Memory B cell (primary cell): Measurements from ENCODE around the gene SOX30.

Experiments
- ATAC-seq: fragments of 150-1000 bp; cut with Tn5 transposase; 2 replicates; pipeline ENCODE4 v1.10.0; 2021; ENCODE audit warnings: low read depth, mild to moderate bottlenecking, moderate library complexity
- DNase-seq, 2 donors: peaks; one replicate each; pipeline ENCODE4 v3.0.0; 2022; ENCODE audit warnings: low spot score in 2 of 2
- H3K27ac Mint-ChIP-seq: one replicate; pipeline ENCODE4 v1.8.0; 2022; ENCODE audit warnings: mild to moderate bottlenecking, moderate library complexity, mixed read lengths
- H3K27me3 Mint-ChIP-seq: one replicate; pipeline ENCODE4 v1.8.0; 2022; ENCODE audit warnings: mixed read lengths
- H3K36me3 Mint-ChIP-seq: one replicate; pipeline ENCODE4 v1.8.0; 2022; ENCODE audit warnings: mild to moderate bottlenecking, mixed read lengths
- H3K4me1 Mint-ChIP-seq: one replicate; pipeline ENCODE4 v1.8.0; 2022; ENCODE audit warnings: mixed read lengths
- H3K4me3 Mint-ChIP-seq: one replicate; pipeline ENCODE4 v1.8.0; 2022; ENCODE audit warnings: mild to moderate bottlenecking, moderate library complexity, mixed read lengths
- H3K9me3 Mint-ChIP-seq: one replicate; pipeline ENCODE4 v1.8.0; 2022; ENCODE audit warnings: mixed read lengths

Gene SOX30

DNA sequence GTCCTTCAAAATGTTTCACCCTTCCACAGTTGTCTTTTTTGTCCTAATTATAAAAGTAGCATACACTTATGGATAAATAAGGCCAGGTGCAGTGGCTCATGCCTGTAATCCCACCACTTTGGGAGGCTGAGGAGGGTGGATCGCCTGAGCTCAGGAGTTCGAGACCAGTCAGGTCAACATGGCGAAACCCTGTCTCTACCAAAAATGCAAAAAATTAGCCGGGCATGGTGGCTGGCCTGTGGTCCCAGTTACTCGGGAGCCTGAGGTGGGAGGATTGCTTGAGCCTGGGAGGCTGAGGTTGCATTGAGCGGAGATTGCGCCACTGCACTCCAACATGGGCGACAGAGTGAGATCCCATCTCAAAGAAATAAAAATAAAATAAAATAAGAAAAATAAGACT is 20.7 kb upstream of the SOX30 start:
- DNase-seq, result no peak
- Mint-ChIP-seq H3K4me3 (no peak overlapping the region), H3K27me3 (no peaks in the 10 kb centered on the region), H3K27ac (no peak overlapping the region), H3K4me1 (peaks cover 20% of the 10 kb centered on the region), H3K36me3 (no peaks in the 10 kb centered on the region), H3K9me3 (no peaks in the 10 kb centered on the region)
- ATAC-seq, result no peak

DNA sequence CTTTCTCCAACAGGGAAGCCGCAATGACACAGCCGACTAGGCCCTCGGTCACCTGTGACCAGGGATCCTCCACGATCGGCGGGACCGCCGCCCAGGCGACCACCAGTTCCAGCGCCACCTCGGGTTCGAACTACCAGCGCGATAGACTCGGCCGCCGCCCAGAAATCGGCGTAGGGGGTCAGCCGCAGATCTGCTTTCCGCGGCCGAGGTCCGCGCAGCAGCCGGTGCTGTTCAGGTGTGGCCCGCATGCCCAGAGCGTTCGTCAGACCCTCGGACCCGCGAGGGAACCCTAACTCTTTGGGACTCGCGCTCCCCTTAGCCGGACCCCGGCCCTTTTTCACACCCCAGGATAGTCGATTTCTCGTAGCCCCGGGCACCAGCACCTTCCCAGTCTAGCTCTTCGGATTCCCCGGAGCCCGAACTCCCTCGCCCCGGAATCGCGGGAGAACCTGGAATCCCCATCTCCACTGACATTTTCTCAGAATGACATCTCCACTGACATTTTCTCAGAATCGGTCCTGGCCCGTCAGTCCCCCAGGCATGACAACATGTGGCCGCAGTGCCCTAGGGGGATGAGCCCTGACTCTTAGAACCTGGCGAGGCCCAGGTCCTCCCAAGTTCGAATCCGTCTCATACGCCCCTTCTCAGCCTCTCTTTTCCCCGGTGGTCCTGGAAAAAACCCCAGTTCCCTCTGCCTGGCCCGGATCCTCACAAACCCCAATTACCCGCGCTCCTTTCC is 19.5 kb upstream of the SOX30 start:
- Mint-ChIP-seq H3K4me1 (peaks cover 20% of the 10 kb centered on the region), H3K27ac (peak overlapping the region; percentile 84), H3K9me3 (no peaks in the 10 kb centered on the region), H3K4me3 (peak overlapping the region; percentile 98), H3K27me3 (no peaks in the 10 kb centered on the region), H3K36me3 (no peaks in the 10 kb centered on the region)
- ATAC-seq, result no peak
- peak in 1 of 2 donors; percentile 32 for DNase-seq

DNA sequence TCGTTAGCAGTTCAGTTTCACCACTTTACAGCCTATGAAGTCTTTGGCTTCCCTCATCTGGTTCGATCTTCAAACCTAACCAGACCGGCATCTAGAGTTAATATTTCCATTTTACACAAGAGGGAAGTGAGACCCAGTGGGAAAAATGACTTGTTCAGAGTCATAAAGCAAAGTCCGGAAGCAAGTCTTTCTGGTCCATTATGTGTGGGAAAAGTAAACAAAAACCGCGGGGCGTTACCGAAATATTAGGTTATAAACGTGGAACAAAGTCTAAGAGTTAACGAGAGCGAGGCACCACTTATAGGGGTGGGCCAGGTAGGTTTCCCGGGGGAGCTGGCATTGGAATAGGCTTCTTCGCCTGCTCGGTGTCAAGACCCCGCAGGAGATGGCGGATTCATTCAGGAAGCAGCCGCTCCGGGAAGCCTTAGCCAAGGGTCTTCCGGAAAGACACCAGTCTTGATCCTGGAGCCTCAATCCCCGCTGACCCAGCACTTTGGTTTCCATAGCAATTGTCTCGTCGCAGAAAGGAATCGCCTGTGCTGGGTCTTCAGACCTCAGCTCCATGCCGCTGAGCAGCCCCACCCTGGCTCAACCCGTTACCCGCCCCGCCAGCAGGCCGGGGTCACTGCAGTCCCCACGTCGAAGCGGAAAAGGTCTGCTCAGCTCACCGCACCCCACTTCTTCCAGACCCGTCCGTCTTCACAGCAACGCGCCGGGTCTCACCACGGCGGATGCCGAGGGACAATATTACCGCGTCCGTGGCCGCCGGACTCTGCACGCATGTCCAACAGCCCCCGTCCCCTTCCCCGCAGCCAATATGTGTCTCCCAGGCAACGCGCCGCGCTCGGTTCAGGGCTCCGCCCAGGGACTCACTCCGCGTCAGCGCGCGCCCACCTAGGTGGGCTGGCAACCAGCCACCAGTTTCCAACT is 18.7 kb upstream of the SOX30 start, which contains the start of gene C5orf52:
C5orf52 (plus strand) TSS at position 872 of the 930 bp plus-strand sequence. CDS start 82 bp downstream, outside the sequence.
- peak within 1 kb of the TSS; percentile 98 for H3K4me3 Mint-ChIP-seq
- peak within 1 kb of the TSS; percentile 84 for H3K27ac Mint-ChIP-seq
- DNase-seq (no peak), ATAC-seq (peak; percentile 51)
- peaks cover 20% of the 10 kb centered on the region for H3K4me1 Mint-ChIP-seq
- H3K36me3 Mint-ChIP-seq, result no peaks in the 10 kb centered on the region
- H3K27me3 Mint-ChIP-seq, result no peaks in the 10 kb centered on the region
- no peaks in the 10 kb centered on the region for H3K9me3 Mint-ChIP-seq

- Mint-ChIP-seq H3K4me1 (peaks cover 20% of the 10 kb centered on the region), H3K9me3 (peaks cover 1% of the 10 kb centered on the region), H3K27me3 (no peaks in the 10 kb centered on the region), H3K27ac (peak overlapping the region; percentile 84), H3K36me3 (no peaks in the 10 kb centered on the region), H3K4me3 (peak overlapping the region; percentile 98)
- ATAC-seq (no peak), DNase-seq (no peak)
These were observed 17.5 kb upstream of the SOX30 start for GRCh38 chr5:157669701-157670097.

DNA sequence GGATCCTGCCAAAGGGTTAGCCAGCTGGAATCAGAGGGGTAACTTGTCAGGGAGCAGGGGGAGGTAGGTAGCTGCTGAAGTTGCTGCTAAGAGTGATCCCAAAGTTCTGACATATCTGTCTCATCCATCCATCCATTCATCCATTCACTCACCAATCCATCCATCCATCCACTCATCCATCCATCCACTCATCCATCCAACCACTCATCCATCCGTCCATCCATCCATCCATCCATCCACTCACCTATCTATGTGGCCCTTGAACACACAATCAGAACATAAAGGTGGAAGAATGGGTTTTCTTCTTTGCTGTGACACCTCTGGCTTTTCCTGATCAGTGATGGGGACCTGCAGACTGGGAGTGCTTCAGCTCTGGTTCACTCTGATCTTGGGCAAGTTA is 16.1 kb upstream of the SOX30 start:
- ATAC-seq (no peak), DNase-seq (no peak)
- Mint-ChIP-seq H3K36me3 (no peaks in the 10 kb centered on the region), H3K9me3 (peaks cover 1% of the 10 kb centered on the region), H3K4me3 (no peak overlapping the region), H3K4me1 (peaks cover 22% of the 10 kb centered on the region), H3K27ac (no peak overlapping the region), H3K27me3 (no peaks in the 10 kb centered on the region)

DNA sequence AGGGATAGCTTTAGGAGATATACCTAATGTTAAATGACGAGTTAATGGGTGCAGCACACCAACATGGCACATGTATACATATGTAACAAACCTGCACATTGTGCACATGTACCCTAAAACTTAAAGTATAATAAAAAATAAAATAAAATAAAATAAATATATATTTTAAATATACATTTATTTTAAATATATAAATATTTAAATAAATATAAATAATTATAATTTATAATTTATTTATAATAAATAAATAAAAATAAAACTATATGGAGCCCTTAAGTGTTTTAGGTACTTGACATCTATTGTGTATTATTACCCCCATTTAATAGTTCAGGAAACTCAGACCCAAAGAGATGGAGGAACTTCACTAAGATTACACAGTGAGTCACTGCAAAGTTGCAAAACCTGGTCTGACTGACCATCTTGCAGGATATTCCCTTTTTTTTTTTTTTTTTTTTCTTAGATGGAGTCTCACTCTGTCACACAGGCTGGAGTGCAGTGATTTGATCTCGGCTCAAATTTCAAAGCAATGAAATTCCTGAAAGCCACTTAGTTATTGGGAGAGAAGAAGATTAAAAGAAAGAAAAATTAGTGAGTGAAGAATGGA is 13.3 kb upstream of the SOX30 start:
- Mint-ChIP-seq H3K4me3 (no peak overlapping the region), H3K9me3 (peaks cover 1% of the 10 kb centered on the region), H3K27me3 (no peaks in the 10 kb centered on the region), H3K27ac (no peak overlapping the region), H3K36me3 (no peaks in the 10 kb centered on the region), H3K4me1 (peaks cover 15% of the 10 kb centered on the region)
- no peak for ATAC-seq
- no peak for DNase-seq

GRCh38 chr5:157659868-157660660 is 7.8 kb upstream of the SOX30 start:
- Mint-ChIP-seq H3K27ac (no peak overlapping the region), H3K4me1 (peaks cover 6% of the 10 kb centered on the region), H3K27me3 (no peaks in the 10 kb centered on the region), H3K4me3 (no peak overlapping the region), H3K9me3 (peaks cover 7% of the 10 kb centered on the region), H3K36me3 (peaks cover 17% of the 10 kb centered on the region)
- no peak for ATAC-seq
- DNase-seq, result no peak

DNA sequence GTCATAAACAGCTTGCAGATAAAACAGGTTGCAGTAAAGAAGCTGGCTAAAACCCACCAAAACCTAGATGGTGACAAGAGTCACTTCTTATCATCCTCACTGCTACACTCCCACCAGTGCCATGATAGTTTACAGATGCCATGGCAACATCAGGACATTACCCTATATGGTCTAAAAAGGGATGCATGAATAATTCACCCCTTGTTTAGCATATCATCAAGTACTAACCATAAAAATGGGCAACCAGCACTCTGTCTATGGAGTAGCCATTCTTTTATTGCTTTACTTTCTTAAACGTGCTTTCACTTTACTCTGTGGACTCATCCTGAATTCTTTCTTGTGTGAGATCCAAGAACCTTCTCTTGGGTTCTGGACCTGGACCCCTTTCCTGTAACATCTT is 6.7 kb upstream of the SOX30 start:
- no peak for ATAC-seq
- Mint-ChIP-seq H3K4me1 (peaks cover 6% of the 10 kb centered on the region), H3K4me3 (no peak overlapping the region), H3K9me3 (peaks cover 9% of the 10 kb centered on the region), H3K36me3 (peaks cover 22% of the 10 kb centered on the region), H3K27me3 (no peaks in the 10 kb centered on the region), H3K27ac (no peak overlapping the region)
- no peak for DNase-seq

GRCh38 chr5:157657516-157657915 is 5.3 kb upstream of the SOX30 start:
- Mint-ChIP-seq H3K27me3 (no peaks in the 10 kb centered on the region), H3K4me1 (peaks cover 7% of the 10 kb centered on the region), H3K27ac (no peak overlapping the region), H3K4me3 (no peak overlapping the region), H3K36me3 (peaks cover 30% of the 10 kb centered on the region), H3K9me3 (peaks cover 13% of the 10 kb centered on the region)
- ATAC-seq (no peak), DNase-seq (no peak)

- DNase-seq (peak; percentile 77 to 85), ATAC-seq (peak; percentile 96)
- Mint-ChIP-seq H3K27me3 (no peaks in the 10 kb centered on the region), H3K4me1 (peaks cover 19% of the 10 kb centered on the region), H3K9me3 (peaks cover 10% of the 10 kb centered on the region), H3K27ac (peak overlapping the region; percentile 92), H3K36me3 (peaks cover 15% of the 10 kb centered on the region), H3K4me3 (peak overlapping the region; percentile 89)
These were observed 438 bp downstream of the SOX30 start for GRCh38 chr5:157651623-157652376.

GRCh38 chr5:157650991-157651611 is 1.1 kb downstream of the SOX30 start:
- H3K9me3 Mint-ChIP-seq, result peaks cover 7% of the 10 kb centered on the region
- no peaks in the 10 kb centered on the region for H3K27me3 Mint-ChIP-seq
- H3K36me3 Mint-ChIP-seq, result peaks cover 13% of the 10 kb centered on the region
- H3K27ac Mint-ChIP-seq, result peak overlapping the region; percentile 92
- ATAC-seq, result no peak
- peaks cover 24% of the 10 kb centered on the region for H3K4me1 Mint-ChIP-seq
- no peak for DNase-seq
- peak overlapping the region; percentile 89 for H3K4me3 Mint-ChIP-seq

DNA sequence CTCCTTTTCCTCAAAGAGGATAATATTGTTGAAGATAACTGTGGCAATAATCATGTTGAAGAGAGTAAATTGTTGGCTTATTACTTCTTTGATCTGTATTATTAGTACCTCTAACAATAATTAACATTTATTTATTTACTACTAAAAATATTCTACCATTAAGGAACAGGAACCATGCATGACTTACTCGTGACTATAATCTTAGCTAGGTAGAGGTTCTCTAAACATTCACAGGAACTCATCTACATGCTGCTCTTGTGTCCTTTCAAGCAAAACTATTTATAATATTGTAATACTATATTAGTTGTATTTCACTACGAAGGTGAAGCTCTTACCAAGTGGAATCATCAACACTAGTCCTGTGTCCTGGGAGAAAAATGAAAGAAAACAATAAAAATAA is 3.1 kb downstream of the SOX30 start:
- peaks cover 28% of the 10 kb centered on the region for H3K4me1 Mint-ChIP-seq
- ATAC-seq (peak; percentile 18), DNase-seq (no peak)
- peaks cover 8% of the 10 kb centered on the region for H3K36me3 Mint-ChIP-seq
- no peak overlapping the region for H3K27ac Mint-ChIP-seq
- H3K4me3 Mint-ChIP-seq, result no peak overlapping the region
- no peaks in the 10 kb centered on the region for H3K27me3 Mint-ChIP-seq
- H3K9me3 Mint-ChIP-seq, result peaks cover 4% of the 10 kb centered on the region
